ENCODE results near the gene ABCA13. TPM values are rescaled to one million over a fixed set of nuclear protein-coding genes. Genes with fewer than 3 reads are reported as not detected.

Gene ABCA13
- total and polyA plus RNA-seq, 2 donors from 2014 or later, result 0.62 to 6.0 TPM

DNA sequence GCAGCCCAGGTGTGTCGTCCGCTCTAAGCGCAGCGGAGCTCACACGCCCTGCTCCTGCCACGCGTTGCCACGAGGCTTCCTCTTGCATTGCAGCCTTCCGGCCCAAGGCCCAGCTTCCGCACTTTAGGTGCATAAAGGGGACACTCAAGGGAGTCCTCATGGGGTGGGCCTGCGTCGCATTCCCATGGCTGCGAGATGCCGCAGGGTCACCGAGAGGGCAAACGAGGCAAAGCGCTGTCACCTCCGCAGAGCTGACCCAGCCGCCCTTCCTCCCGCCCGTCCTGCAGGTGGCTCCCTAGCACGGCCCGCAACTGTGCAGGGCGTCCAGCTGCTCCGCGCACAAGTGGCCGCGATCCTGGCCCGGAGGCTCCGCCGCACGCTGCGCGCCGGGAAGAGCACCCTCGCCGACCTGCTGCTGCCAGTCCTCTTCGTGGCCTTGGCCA is 283.5 kb downstream of the ABCA13 start:
- H3K27me3 ChIP-seq (ENCODE audit: control insufficient read depth, insufficient read depth, low read length), result no peaks in the 10 kb centered on the region
- no peaks in the 10 kb centered on the region for H3K36me3 ChIP-seq (ENCODE audit: control insufficient read depth in 2 of 3, insufficient read depth in 3 of 3, low read length in 3 of 3)
- TF ChIP-seq, protein P1, sequence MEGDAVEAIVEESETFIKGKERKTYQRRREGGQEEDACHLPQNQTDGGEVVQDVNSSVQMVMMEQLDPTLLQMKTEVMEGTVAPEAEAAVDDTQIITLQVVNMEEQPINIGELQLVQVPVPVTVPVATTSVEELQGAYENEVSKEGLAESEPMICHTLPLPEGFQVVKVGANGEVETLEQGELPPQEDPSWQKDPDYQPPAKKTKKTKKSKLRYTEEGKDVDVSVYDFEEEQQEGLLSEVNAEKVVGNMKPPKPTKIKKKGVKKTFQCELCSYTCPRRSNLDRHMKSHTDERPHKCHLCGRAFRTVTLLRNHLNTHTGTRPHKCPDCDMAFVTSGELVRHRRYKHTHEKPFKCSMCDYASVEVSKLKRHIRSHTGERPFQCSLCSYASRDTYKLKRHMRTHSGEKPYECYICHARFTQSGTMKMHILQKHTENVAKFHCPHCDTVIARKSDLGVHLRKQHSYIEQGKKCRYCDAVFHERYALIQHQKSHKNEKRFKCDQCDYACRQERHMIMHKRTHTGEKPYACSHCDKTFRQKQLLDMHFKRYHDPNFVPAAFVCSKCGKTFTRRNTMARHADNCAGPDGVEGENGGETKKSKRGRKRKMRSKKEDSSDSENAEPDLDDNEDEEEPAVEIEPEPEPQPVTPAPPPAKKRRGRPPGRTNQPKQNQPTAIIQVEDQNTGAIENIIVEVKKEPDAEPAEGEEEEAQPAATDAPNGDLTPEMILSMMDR (IDR thresholded peaks at IDR 0.05; ENCODE audit: borderline replicate concordance, extremely low read depth, insufficient read depth), result no peak
- intact Hi-C loops (cut with DNase I), result no loop called here
- H3K4me3 ChIP-seq (ENCODE audit: low read length in 3 of 3), result no peak overlapping the region
- no peak overlapping the region for H3K27ac ChIP-seq (ENCODE audit: low read depth in 2 of 2, low read length in 2 of 2)
- FAIRE-seq (no peak), DNase-seq (no peak)
- no peak overlapping the region for H3K9ac ChIP-seq (ENCODE audit: low read length in 3 of 3)
- no peaks in the 10 kb centered on the region for H3K4me1 ChIP-seq (ENCODE audit: control insufficient read depth in 2 of 3, insufficient read depth in 2 of 3, low read depth in 1 of 3, low read length in 3 of 3)
- no peaks in the 10 kb centered on the region for H3K9me3 ChIP-seq (ENCODE audit: control insufficient read depth in 2 of 3, insufficient read depth in 1 of 3, low read length in 3 of 3)

DNA sequence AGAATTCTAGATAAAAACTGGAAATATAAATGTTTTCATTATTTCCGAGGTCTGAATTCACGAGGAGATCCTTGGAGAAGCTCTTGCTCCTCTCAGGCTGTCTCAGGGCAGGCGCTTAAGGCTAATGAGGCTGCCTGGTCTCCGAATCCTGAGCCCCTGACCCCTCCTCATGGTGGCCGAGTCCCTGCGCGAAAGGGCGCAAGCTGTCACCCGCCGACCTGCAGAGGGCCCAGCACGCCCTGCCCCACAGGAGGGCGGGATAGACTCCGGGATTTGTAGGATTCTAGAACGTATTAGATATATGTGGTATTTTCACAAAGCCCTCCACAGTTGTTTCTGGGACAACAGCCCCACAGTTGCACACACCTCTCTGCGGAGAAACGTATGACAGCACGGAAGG is 284.1 kb downstream of the ABCA13 start:
- Histone ChIP-seq H3K27me3 (ENCODE audit: control insufficient read depth, insufficient read depth, low read length) (no peaks in the 10 kb centered on the region), H3K4me1 (ENCODE audit: control insufficient read depth in 2 of 3, insufficient read depth in 2 of 3, low read depth in 1 of 3, low read length in 3 of 3) (no peaks in the 10 kb centered on the region), H3K36me3 (ENCODE audit: control insufficient read depth in 2 of 3, insufficient read depth in 3 of 3, low read length in 3 of 3) (no peaks in the 10 kb centered on the region), H3K4me3 (ENCODE audit: low read length in 3 of 3) (no peak overlapping the region), H3K9ac (ENCODE audit: low read length in 3 of 3) (no peak overlapping the region), H3K9me3 (ENCODE audit: control insufficient read depth in 2 of 3, insufficient read depth in 1 of 3, low read length in 3 of 3) (no peaks in the 10 kb centered on the region), H3K27ac (ENCODE audit: low read depth in 2 of 2, low read length in 2 of 2) (no peak overlapping the region)
- no peak for DNase-seq
- TF ChIP-seq, protein P1 (IDR thresholded peaks at IDR 0.05; ENCODE audit: borderline replicate concordance, extremely low read depth, insufficient read depth), result no peak
- FAIRE-seq, result no peak
- intact Hi-C loops (cut with DNase I), result no loop called here

- Histone ChIP-seq H3K4me3 (ENCODE audit: low read length in 3 of 3) (no peak overlapping the region), H3K9ac (ENCODE audit: low read length in 3 of 3) (no peak overlapping the region), H3K27me3 (ENCODE audit: control insufficient read depth, insufficient read depth, low read length) (no peaks in the 10 kb centered on the region), H3K36me3 (ENCODE audit: control insufficient read depth in 2 of 3, insufficient read depth in 3 of 3, low read length in 3 of 3) (no peaks in the 10 kb centered on the region), H3K27ac (ENCODE audit: low read depth in 2 of 2, low read length in 2 of 2) (no peak overlapping the region), H3K9me3 (ENCODE audit: control insufficient read depth in 2 of 3, insufficient read depth in 1 of 3, low read length in 3 of 3) (no peaks in the 10 kb centered on the region), H3K4me1 (ENCODE audit: control insufficient read depth in 2 of 3, insufficient read depth in 2 of 3, low read depth in 1 of 3, low read length in 3 of 3) (no peaks in the 10 kb centered on the region)
- peak in 4 of 5 donors; percentile 41 to 83 (median 69) for DNase-seq
- TF ChIP-seq, protein P1 (IDR thresholded peaks at IDR 0.05; ENCODE audit: borderline replicate concordance, extremely low read depth, insufficient read depth), result no peak
- FAIRE-seq, result no peak
- intact Hi-C loops (cut with DNase I), result no loop called here
These were observed 287.7 kb downstream of the ABCA13 start for GRCh38 chr7:48458701-48459524.
